ENCODE data around the gene NDUFB3. TPM values are rescaled to one million over a fixed set of nuclear protein-coding genes. Genes with fewer than 3 reads are reported as not detected.

Gene NDUFB3
- total RNA-seq, 4 donors from 2014 or later, result 37.9 to 84.0 (median 41.4) TPM

DNA sequence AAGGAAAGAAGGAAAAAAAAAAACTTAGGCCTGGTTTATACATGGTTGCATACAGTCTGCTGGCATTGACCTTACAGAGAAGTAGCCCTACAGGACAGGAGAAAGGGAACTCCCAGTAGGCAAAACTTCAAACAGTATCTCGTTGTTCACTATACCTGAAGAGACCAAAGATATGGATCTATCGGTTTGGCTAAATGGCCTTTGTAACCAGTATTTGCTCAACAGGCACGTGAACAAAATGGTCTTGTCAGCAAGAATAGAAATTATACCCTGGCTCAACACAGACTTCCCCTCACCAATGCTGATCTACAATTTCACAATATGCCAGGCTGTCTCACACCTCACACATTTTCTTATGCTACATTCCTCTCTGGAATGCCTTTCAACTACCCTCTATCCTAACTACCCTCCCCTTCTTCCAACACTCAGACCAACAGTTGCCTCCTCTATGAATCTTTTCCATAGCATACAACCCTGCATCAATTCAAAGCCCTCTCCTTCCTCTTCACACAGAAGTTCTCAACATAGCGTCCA lies 14.0 kb upstream of the NDUFB3 start:
- TF ChIP-seq, protein P1, sequence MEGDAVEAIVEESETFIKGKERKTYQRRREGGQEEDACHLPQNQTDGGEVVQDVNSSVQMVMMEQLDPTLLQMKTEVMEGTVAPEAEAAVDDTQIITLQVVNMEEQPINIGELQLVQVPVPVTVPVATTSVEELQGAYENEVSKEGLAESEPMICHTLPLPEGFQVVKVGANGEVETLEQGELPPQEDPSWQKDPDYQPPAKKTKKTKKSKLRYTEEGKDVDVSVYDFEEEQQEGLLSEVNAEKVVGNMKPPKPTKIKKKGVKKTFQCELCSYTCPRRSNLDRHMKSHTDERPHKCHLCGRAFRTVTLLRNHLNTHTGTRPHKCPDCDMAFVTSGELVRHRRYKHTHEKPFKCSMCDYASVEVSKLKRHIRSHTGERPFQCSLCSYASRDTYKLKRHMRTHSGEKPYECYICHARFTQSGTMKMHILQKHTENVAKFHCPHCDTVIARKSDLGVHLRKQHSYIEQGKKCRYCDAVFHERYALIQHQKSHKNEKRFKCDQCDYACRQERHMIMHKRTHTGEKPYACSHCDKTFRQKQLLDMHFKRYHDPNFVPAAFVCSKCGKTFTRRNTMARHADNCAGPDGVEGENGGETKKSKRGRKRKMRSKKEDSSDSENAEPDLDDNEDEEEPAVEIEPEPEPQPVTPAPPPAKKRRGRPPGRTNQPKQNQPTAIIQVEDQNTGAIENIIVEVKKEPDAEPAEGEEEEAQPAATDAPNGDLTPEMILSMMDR (IDR thresholded peaks at IDR 0.05; ENCODE audit: low read depth), result no peak

GRCh38 chr2:201058914-201059313 lies 12.9 kb upstream of the NDUFB3 start:
- TF ChIP-seq, protein P1 (IDR thresholded peaks at IDR 0.05; ENCODE audit: low read depth), result no peak

DNA sequence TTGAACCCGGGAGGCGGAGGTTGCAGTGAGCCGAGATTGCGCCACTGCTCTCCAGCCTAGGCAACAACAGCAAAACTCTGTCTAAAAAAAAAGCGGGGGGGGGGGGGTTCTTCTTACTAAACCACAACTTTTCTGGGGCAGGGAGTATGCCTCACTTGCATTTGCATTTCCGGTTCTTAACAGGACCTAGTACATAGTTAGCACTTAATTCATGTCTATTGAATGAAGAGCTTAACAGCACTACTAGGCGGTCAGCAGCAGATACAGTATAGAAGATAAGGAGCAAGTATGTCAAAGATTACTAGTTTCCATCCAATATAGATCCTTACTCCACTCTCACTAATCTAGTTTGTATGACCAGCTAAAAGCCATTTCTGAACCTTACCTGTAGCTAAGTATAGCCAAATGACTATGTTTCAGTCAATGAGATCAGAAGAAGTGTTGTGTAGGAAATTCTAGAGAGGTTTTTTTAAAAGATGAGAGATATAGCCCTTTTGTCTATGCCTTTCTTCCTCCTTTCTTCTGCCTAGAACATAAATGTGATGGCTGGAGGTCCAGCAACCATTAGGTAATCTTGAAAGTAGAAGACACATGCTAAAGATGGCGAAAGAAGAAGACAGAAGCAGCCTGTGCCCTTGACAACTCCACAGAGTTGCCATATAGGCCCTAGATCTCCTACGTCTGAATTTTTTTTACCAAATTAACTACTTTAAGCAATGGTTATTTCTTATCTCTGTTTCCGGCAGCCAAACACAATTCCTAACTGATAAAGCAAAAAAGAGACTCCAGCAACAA lies 11.6 kb upstream of the NDUFB3 start:
- TF ChIP-seq, protein P1 (IDR thresholded peaks at IDR 0.05; ENCODE audit: low read depth), result no peak

DNA sequence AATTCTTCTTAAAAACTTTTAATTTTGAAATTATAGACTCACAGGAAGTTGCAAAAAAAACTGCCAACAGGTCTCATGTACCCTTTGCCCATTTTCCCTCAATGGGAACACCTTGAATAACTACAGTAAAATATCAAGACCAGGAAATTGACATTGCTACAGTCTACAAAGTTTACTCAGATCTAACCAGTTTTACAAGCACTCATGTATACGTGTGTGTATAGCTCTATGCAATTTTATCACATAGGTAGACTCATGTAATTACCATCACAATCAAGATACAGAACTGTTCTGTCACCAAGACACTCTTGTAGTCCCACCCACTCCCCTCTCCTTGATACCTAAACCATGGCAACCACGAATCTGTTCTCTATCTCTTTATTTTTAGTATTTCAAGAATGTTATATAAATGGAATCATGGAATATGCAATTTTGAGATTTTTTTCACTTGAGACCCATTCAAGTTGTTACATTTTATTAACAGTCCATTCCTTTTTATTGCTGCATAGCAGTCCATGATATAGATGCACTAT lies 6.9 kb upstream of the NDUFB3 start:
- TF ChIP-seq, protein P1 (IDR thresholded peaks at IDR 0.05; ENCODE audit: low read depth), result no peak

DNA sequence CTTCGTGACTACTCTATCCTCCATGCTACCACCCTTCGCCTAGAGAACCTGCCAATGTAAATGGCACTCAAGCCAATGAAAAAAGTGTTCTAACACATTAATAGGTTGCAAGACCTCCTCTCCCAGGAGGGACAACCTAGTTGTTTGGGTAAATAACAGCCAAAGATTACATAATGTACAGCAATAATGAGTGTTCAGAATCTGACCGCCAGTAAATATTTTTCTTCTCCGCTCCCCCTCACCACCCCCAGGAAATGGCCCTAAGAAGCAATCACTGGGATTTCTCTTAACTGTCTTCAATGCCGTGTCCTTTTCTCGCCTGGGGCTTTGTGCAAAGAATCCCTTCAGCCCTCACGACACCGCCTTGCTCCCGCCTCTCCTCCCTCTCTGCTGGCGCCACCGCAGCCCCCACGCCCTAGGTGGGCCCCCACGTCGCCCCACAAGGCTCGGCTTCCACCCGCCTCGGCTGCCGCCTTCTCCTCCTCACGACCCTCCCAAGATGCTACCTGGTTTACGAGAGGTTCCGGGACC lies 788 bp upstream of the NDUFB3 start:
- TF ChIP-seq, protein P1 (IDR thresholded peaks at IDR 0.05; ENCODE audit: low read depth), result no peak

DNA sequence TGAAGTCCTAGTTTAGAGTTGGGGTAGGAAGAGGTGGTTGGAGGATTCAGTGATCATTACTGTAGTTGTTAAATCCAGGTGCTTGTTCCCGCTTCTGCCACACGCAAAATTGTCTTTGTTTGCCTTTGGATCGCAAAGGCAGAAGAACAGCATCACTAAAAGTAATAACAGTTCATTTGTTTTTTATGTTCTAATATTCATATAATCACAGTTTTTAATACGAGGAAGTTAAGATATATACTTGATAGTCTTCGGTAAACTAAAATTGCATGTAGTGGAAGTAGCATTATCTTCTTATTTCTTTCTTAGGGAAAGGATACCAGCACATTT lies 365 bp downstream of the NDUFB3 start:
- TF ChIP-seq, protein P1 (IDR thresholded peaks at IDR 0.05; ENCODE audit: low read depth), result no peak

GRCh38 chr2:201073071-201073470 lies 1.3 kb downstream of the NDUFB3 start:
- TF ChIP-seq, protein P1 (IDR thresholded peaks at IDR 0.05; ENCODE audit: low read depth), result no peak
